Skeletal muscle tissue (tissue), 4 donors: ENCODE measurements around the gene ADH4. TPM values are rescaled to one million over a fixed set of nuclear protein-coding genes. Genes with fewer than 3 reads are reported as not detected.
"Not testable (repeated sequence)": the region's sequence is repeated elsewhere in the genome, so short reads cannot be mapped to it uniquely, and the experiment has no call there.

Experiments
- H3K27ac ChIP-seq: one replicate; pipeline ENCODE4 v1.7.0; 2013; ENCODE audit warnings: mild to moderate bottlenecking, low read depth, low read length, inconsistent platforms
- H3K27me3 ChIP-seq, 3 donors: one replicate each; pipeline ENCODE4 v1.7.0; 2013; ENCODE audit warnings: low read length in 3 of 3; ENCODE audit not compliant: control insufficient read depth in 3 of 3, insufficient read depth in 3 of 3
- H3K36me3 ChIP-seq, 3 donors: one replicate each; pipeline ENCODE4 v1.7.0; 2013; ENCODE audit warnings: low read length in 3 of 3; ENCODE audit not compliant: control insufficient read depth in 3 of 3, insufficient read depth in 3 of 3
- H3K4me1 ChIP-seq, 3 donors: one replicate each; pipeline ENCODE4 v1.7.0; 2013; ENCODE audit warnings: low read length in 3 of 3, mild to moderate bottlenecking in 3 of 3; ENCODE audit not compliant: control insufficient read depth in 3 of 3, insufficient read depth in 3 of 3
- H3K4me3 ChIP-seq, 3 donors: one replicate each; pipeline ENCODE4 v1.7.0; 2013; ENCODE audit warnings: low read length in 3 of 3
- H3K9ac ChIP-seq, 3 donors: one replicate each; pipeline ENCODE4 v1.7.0; 2013; ENCODE audit warnings: low read length in 3 of 3, mild to moderate bottlenecking in 3 of 3, moderate library complexity in 2 of 3, low read depth in 1 of 3
- H3K9me3 ChIP-seq, 3 donors: one replicate each; pipeline ENCODE4 v1.7.0; 2013; ENCODE audit warnings: low read length in 3 of 3; ENCODE audit not compliant: control insufficient read depth in 3 of 3
- total RNA-seq: library from RNA; depleted of rRNA; stranded (reverse); fragments of >200 nt; gene quantifications from one replicate; pipeline ENCODE4 v1.2.3, GENCODE V29; 2014
- donor health status: Osteomylitis.

The ADH4 gene
- total RNA-seq, 1 donor from 2014 or later = under 0.01 TPM

- H3K4me1 ChIP-seq = no peaks in the 10 kb centered on the region
- no peaks in the 10 kb centered on the region for H3K27me3 ChIP-seq
- no peaks in the 10 kb centered on the region for H3K36me3 ChIP-seq
- H3K9me3 ChIP-seq = no peaks in the 10 kb centered on the region
- H3K27ac ChIP-seq = no peak overlapping the region
- no peak overlapping the region for H3K4me3 ChIP-seq
- H3K9ac ChIP-seq = no peak overlapping the region
Measured at GRCh38 chr4:99104153-99104552, 39.9 kb downstream of the ADH4 start.

DNA sequence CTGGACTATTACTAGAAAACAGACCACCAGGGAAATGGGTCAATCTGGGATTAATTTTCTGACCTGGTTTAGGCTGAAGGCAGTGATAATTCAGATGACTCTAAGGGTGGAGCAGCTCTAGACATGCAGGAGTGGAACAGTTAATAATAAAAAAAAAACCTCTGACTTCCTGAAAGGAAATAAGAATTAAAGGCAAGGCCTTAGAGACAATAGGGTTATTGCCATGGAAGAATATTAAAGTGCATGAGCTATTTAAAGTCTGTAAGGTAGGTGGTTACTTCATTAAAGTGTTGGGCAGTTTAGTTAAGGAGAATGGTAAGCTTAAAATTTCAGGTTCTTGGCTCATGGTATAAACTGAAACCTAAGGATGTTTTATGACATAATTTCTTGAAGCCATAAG, 40.9 kb downstream of the ADH4 start:
- Histone ChIP-seq H3K36me3 (no peaks in the 10 kb centered on the region), H3K27ac (no peak overlapping the region), H3K4me3 (no peak overlapping the region), H3K4me1 (no peaks in the 10 kb centered on the region), H3K9me3 (no peaks in the 10 kb centered on the region), H3K27me3 (no peaks in the 10 kb centered on the region), H3K9ac (no peak overlapping the region)

DNA sequence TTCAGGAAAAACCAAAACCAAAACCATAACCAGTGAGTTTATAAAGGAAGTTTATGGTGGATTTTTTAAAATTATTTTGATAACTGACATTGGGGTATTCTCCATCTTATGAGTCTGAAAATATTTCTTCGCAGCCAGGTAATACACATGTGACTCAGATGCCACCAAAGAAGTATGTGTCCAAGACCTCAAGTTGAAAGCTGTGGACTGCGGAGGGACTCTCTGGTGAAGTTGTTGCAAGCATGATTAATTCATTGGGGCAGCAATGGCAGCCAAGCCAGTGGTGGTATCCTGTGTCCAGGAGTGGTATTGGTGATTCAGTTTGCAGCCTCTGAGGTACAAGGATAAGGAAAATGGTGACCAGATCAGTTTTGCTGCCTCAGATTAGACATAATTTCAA, 41.5 kb downstream of the ADH4 start:
- H3K36me3 ChIP-seq = no peaks in the 10 kb centered on the region
- H3K9ac ChIP-seq = no peak overlapping the region
- no peaks in the 10 kb centered on the region for H3K9me3 ChIP-seq
- no peak overlapping the region for H3K27ac ChIP-seq
- H3K27me3 ChIP-seq = no peaks in the 10 kb centered on the region
- no peaks in the 10 kb centered on the region for H3K4me1 ChIP-seq
- no peak overlapping the region for H3K4me3 ChIP-seq

- H3K27ac ChIP-seq = no peak overlapping the region
- no peaks in the 10 kb centered on the region for H3K9me3 ChIP-seq
- no peaks in the 10 kb centered on the region for H3K36me3 ChIP-seq
- no peak overlapping the region for H3K9ac ChIP-seq
- no peaks in the 10 kb centered on the region for H3K4me1 ChIP-seq
- H3K4me3 ChIP-seq = no peak overlapping the region
- H3K27me3 ChIP-seq = no peaks in the 10 kb centered on the region
Measured at GRCh38 chr4:99100876-99101275, 43.2 kb downstream of the ADH4 start.

- H3K9ac ChIP-seq, H3K4me3 ChIP-seq, H3K36me3 ChIP-seq, H3K9me3 ChIP-seq, H3K4me1 ChIP-seq, H3K27ac ChIP-seq, H3K27me3 ChIP-seq: not testable (repeated sequence)
Measured at GRCh38 chr4:99099814-99100213, 44.3 kb downstream of the ADH4 start.

DNA sequence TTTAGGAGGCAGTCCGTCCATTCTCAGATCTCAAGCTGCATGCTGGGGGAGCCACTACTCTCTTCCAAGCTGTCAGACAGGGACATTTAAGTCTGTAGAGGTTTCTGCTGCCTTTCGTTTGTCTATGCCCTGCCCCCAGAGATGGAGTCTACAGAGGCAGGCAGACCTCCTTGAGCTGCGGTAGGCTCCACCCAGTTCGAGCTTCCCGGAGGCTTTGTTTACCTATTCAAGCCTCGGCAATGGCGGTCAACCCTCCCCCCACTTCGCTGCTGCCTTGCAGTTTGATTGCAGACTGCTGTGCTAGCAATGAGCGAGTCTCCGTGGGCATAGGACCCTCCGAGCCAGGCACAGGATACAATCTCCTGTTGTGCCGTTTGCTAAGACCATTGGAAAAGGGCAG, 44.8 kb downstream of the ADH4 start:
- no peaks in the 10 kb centered on the region for H3K9me3 ChIP-seq
- no peak overlapping the region for H3K4me3 ChIP-seq
- no peaks in the 10 kb centered on the region for H3K4me1 ChIP-seq
- H3K36me3 ChIP-seq = no peaks in the 10 kb centered on the region
- H3K27me3 ChIP-seq = no peaks in the 10 kb centered on the region
- no peak overlapping the region for H3K9ac ChIP-seq
- no peak overlapping the region for H3K27ac ChIP-seq

DNA sequence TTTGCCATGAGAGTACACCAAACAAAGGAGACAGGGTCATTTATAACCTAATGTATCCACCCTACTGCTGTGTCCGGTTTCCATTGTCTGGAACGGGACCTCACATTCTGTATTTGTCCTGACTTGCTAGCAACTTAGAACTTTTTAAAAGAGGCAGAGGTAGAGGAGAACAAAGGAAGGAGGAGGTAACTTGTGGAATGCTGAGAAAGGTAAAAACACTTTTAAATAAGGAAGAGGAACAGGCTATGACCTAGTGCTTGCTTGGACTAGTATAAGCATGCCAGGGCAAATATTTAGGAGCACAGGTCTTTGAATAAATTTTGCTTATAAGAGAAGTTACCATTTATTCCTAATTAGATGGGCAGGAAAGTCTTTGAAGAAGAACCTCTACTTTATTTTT, 52.3 kb downstream of the ADH4 start:
- not testable (repeated sequence) for H3K27ac ChIP-seq, H3K27me3 ChIP-seq, H3K36me3 ChIP-seq, H3K4me3 ChIP-seq, H3K9me3 ChIP-seq, H3K9ac ChIP-seq
- H3K4me1 ChIP-seq = peaks cover 5 to 14% (median 9%) of the 10 kb centered on the region in 3 donors

GRCh38 chr4:99091216-99091575, 52.9 kb downstream of the ADH4 start:
- no peaks in the 10 kb centered on the region for H3K36me3 ChIP-seq
- H3K9me3 ChIP-seq = no peaks in the 10 kb centered on the region
- H3K27ac ChIP-seq = no peak overlapping the region
- peaks cover 5 to 14% (median 9%) of the 10 kb centered on the region in 3 donors for H3K4me1 ChIP-seq
- no peak overlapping the region for H3K9ac ChIP-seq
- no peaks in the 10 kb centered on the region for H3K27me3 ChIP-seq
- no peak overlapping the region for H3K4me3 ChIP-seq

GRCh38 chr4:99090481-99091215, 53.4 kb downstream of the ADH4 start:
- H3K4me1 ChIP-seq = peaks cover 5 to 14% (median 12%) of the 10 kb centered on the region in 3 donors
- no peak overlapping the region for H3K9ac ChIP-seq

GRCh38 chr4:99088481-99089365, 55.4 kb downstream of the ADH4 start, which contains the start of gene ADH5:
ADH5 (minus strand) TSS chr4:99088788; CDS start chr4:99088700, 88 bp downstream.
- Histone ChIP-seq H3K9ac (peak within 1 kb of the TSS; percentile 76 to 97 (median 94)), H3K4me1 (peaks cover 5 to 14% (median 13%) of the 10 kb centered on the region in 3 donors), H3K27me3 (no peaks in the 10 kb centered on the region), H3K9me3 (no peaks in the 10 kb centered on the region), H3K36me3 (peaks cover 11 to 13% (median 11%) of the 10 kb centered on the region in 3 donors), H3K4me3 (peak within 1 kb of the TSS; percentile 87 to 95 (median 92)), H3K27ac (peak within 1 kb of the TSS; percentile 87)

More at GRCh38 chr4:99090481-99091215, 53.4 kb downstream of the ADH4 start:
- Histone ChIP-seq H3K9me3 (no peaks in the 10 kb centered on the region), H3K27ac (no peak overlapping the region), H3K4me3 (no peak overlapping the region), H3K36me3 (no peaks in the 10 kb centered on the region), H3K27me3 (no peaks in the 10 kb centered on the region)
